Measurements from ENCODE around the gene RBM38. TPM values are rescaled to one million over a fixed set of nuclear protein-coding genes. Genes with fewer than 3 reads are reported as not detected.
"Not testable (repeated sequence)": the region's sequence is repeated elsewhere in the genome, so short reads cannot be mapped to it uniquely, and the experiment has no call there.

The RBM38 gene
- total RNA-seq, 1 donor = 63.3 TPM

- no peak for DNase-seq (ENCODE audit: low read depth in 2 of 3, low spot score in 2 of 3)
Measured at GRCh38 chr20:57416296-57417022, 25.3 kb downstream of the RBM38 start.

- DNase-seq (ENCODE audit: low read depth in 2 of 3, low spot score in 2 of 3) = no peak
Measured at GRCh38 chr20:57417051-57417689, 26.0 kb downstream of the RBM38 start.

- no peak for DNase-seq (ENCODE audit: low read depth in 2 of 3, low spot score in 2 of 3)
Measured at GRCh38 chr20:57417830-57418780, 26.9 kb downstream of the RBM38 start.

GRCh38 chr20:57419479-57419878 lies 28.3 kb downstream of the RBM38 start:
- DNase-seq (ENCODE audit: low read depth in 2 of 3, low spot score in 2 of 3) = not testable (repeated sequence)

- no peak for DNase-seq (ENCODE audit: low read depth in 2 of 3, low spot score in 2 of 3)
Measured at GRCh38 chr20:57420571-57421252, 29.5 kb downstream of the RBM38 start.

GRCh38 chr20:57421253-57422220 lies 30.3 kb downstream of the RBM38 start:
- DNase-seq (ENCODE audit: low read depth in 2 of 3, low spot score in 2 of 3) = no peak

- DNase-seq (ENCODE audit: low read depth in 2 of 3, low spot score in 2 of 3) = no peak
Measured at GRCh38 chr20:57422254-57422653, 31.1 kb downstream of the RBM38 start.

GRCh38 chr20:57425150-57426013 lies 34.2 kb downstream of the RBM38 start:
- DNase-seq (ENCODE audit: low read depth in 2 of 3, low spot score in 2 of 3) = peak in 1 of 3 donors; percentile 23

GRCh38 chr20:57426271-57426689 lies 35.1 kb downstream of the RBM38 start:
- no peak for DNase-seq (ENCODE audit: low read depth in 2 of 3, low spot score in 2 of 3)

GRCh38 chr20:57426831-57427230 lies 35.6 kb downstream of the RBM38 start:
- DNase-seq (ENCODE audit: low read depth in 2 of 3, low spot score in 2 of 3) = no peak

- no peak for DNase-seq (ENCODE audit: low read depth in 2 of 3, low spot score in 2 of 3)
Measured at GRCh38 chr20:57428324-57429158, 37.3 kb downstream of the RBM38 start.

GRCh38 chr20:57429159-57429496 lies 37.9 kb downstream of the RBM38 start:
- DNase-seq (ENCODE audit: low read depth in 2 of 3, low spot score in 2 of 3) = no peak

GRCh38 chr20:57429580-57430200 lies 38.5 kb downstream of the RBM38 start:
- DNase-seq (ENCODE audit: low read depth in 2 of 3, low spot score in 2 of 3) = no peak

GRCh38 chr20:57430201-57430596 lies 39.0 kb downstream of the RBM38 start:
- DNase-seq (ENCODE audit: low read depth in 2 of 3, low spot score in 2 of 3) = not testable (repeated sequence)

- DNase-seq (ENCODE audit: low read depth in 2 of 3, low spot score in 2 of 3) = no peak
Measured at GRCh38 chr20:57431539-57431835, 40.3 kb downstream of the RBM38 start.

GRCh38 chr20:57432480-57432861 lies 41.3 kb downstream of the RBM38 start:
- DNase-seq (ENCODE audit: low read depth in 2 of 3, low spot score in 2 of 3) = no peak

- DNase-seq (ENCODE audit: low read depth in 2 of 3, low spot score in 2 of 3) = peak in 2 of 3 donors; percentile 80 to 87
Measured at GRCh38 chr20:57432862-57433491, 41.8 kb downstream of the RBM38 start.

Measured in hematopoietic multipotent progenitor cell (in vitro differentiated cells).